OCI-LY3 (cell line): ENCODE data around the gene CROCC.
A peak's percentile ranks its signal among the peaks of the same experiment; 100 is the strongest.
"Not testable (repeated sequence)": the region's sequence is repeated elsewhere in the genome, so short reads cannot be mapped to it uniquely, and the experiment has no call there.

Source experiments
- H2AFZ ChIP-seq: fragments of 200-600, 300-600 bp; shearing (Covaris generic); 2 replicates; pipeline ENCODE4 v1.6.0; 2014; ENCODE audit warnings: antibody characterized with exemption, low read depth, low read length
- H3K27ac ChIP-seq: fragments of 200-600, 300-600 bp; sonication (generic); 2 replicates; pipeline ENCODE4 v1.5.1; 2014; ENCODE audit warnings: mild to moderate bottlenecking, low read length, moderate library complexity, mixed read lengths
- H3K27me3 ChIP-seq: fragments of 200-600, 300-600 bp; sonication (generic); 2 replicates; pipeline ENCODE4 v1.6.1; 2014; ENCODE audit warnings: low read depth, low read length, mixed read lengths
- H3K36me3 ChIP-seq: fragments of 200-600, 300-600 bp; sonication (generic); replicated peaks from 2 replicates; pipeline ENCODE3; 2014; ENCODE audit warnings: low read depth, low read length, mixed read lengths
- H3K4me1 ChIP-seq: fragments of 300-600, 200-600 bp; sonication (generic); 2 replicates; pipeline ENCODE4 v1.6.1; 2014; ENCODE audit warnings: low read length, mixed read lengths
- H3K4me2 ChIP-seq: fragments of 200-600, 300-600 bp; sonication (generic); 2 replicates; pipeline ENCODE4 v1.6.1; 2014; ENCODE audit warnings: low read length, mixed read lengths
- H3K4me3 ChIP-seq: fragments of 300-600, 200-600 bp; sonication (generic); 2 replicates; pipeline ENCODE4 v1.5.1; 2014; ENCODE audit warnings: antibody characterized with exemption, mild to moderate bottlenecking, low read length, moderate library complexity
- H3K79me2 ChIP-seq: fragments of 300-600, 200-600 bp; shearing (Covaris generic); 2 replicates; pipeline ENCODE4 v1.6.1; 2014; ENCODE audit warnings: mild to moderate bottlenecking, low read length, mixed read lengths
- H3K9ac ChIP-seq: fragments of 300-600, 200-600 bp; shearing (Covaris generic); 2 replicates; pipeline ENCODE4 v1.6.0; 2014; ENCODE audit warnings: mild to moderate bottlenecking, low read length, moderate library complexity
- H3K9me3 ChIP-seq: fragments of 200-600, 300-600 bp; shearing (Covaris generic); 2 replicates; pipeline ENCODE4 v1.6.1; 2014; ENCODE audit warnings: low read length, mixed read lengths; ENCODE audit not compliant: insufficient read depth
- H4K20me1 ChIP-seq: fragments of 200-600, 300-600 bp; sonication (generic); 2 replicates; pipeline ENCODE4 v1.6.1; 2016; ENCODE audit warnings: low read length, mixed read lengths; ENCODE audit not compliant: insufficient read depth
- CTCF ChIP-seq: fragments of 200-600, 300-600 bp; sonication (generic); IDR thresholded peaks from 2 replicates; pipeline ENCODE4 v1.5.1; 2014; ENCODE audit warnings: antibody characterized with exemption, low read length, low read depth
- EZH2phosphoT487 ChIP-seq: fragments of 200-600 bp; shearing (Covaris generic); IDR thresholded peaks from 2 replicates; pipeline ENCODE4 v1.6.1; 2018; ENCODE audit warnings: antibody characterized with exemption, mixed run types, low read depth

Gene CROCC

GRCh38 chr1:16921391-16922185, at the start of gene CROCC:
CROCC (plus strand) TSS chr1:16921931; CDS start chr1:16922019, 88 bp downstream.
- Histone ChIP-seq H3K36me3 (no peaks in the 10 kb centered on the region), H3K79me2 (no peaks in the 10 kb centered on the region), H3K9me3 (no peaks in the 10 kb centered on the region), H3K4me2 (peak within 1 kb of the TSS; percentile 90), H3K27me3 (no peaks in the 10 kb centered on the region), H3K4me1 (0 out of 2 replicates have a peak, but pooled peaks cover 6% of the 10 kb centered on the region), H3K4me3 (peak within 1 kb of the TSS; percentile 83), H2AFZ (peak within 1 kb of the TSS; percentile 83; the same call in 1 of the 2 replicates), H3K9ac (peak within 1 kb of the TSS; percentile 50; the same call in 1 of the 2 replicates), H3K27ac (no peak within 1 kb of the TSS), H4K20me1 (no peaks in the 10 kb centered on the region)
- 0 out of 2 replicates have a peak, but pooled peaks have one; percentile 12 for TF ChIP-seq CTCF
- TF ChIP-seq EZH2phosphoT487 = no peak

GRCh38 chr1:16872152-16873075, 49.3 kb upstream of the CROCC start:
- H3K36me3 ChIP-seq, H3K27me3 ChIP-seq, H3K79me2 ChIP-seq, H3K4me1 ChIP-seq, H3K9ac ChIP-seq, H4K20me1 ChIP-seq, H3K27ac ChIP-seq, H3K9me3 ChIP-seq, H2AFZ ChIP-seq: not testable (repeated sequence)
- H3K4me2 ChIP-seq = peak overlapping the region; percentile 9; the same call in 1 of the 2 replicates
- H3K4me3 ChIP-seq = peak overlapping the region; percentile 42; the same call in 1 of the 2 replicates

- H4K20me1 ChIP-seq, H3K4me3 ChIP-seq, H3K9ac ChIP-seq, H3K36me3 ChIP-seq, H3K4me1 ChIP-seq, H3K79me2 ChIP-seq, H3K27ac ChIP-seq, H3K4me2 ChIP-seq, H3K27me3 ChIP-seq, H2AFZ ChIP-seq, H3K9me3 ChIP-seq: not testable (repeated sequence)
These were observed 48.5 kb upstream of the CROCC start for GRCh38 chr1:16873076-16873879.

- H3K27ac ChIP-seq, H3K79me2 ChIP-seq, H3K4me3 ChIP-seq, H3K9ac ChIP-seq, H3K36me3 ChIP-seq, H3K9me3 ChIP-seq, H3K27me3 ChIP-seq, H3K4me1 ChIP-seq, H2AFZ ChIP-seq, H3K4me2 ChIP-seq, H4K20me1 ChIP-seq: not testable (repeated sequence)
These were observed 46.6 kb upstream of the CROCC start for GRCh38 chr1:16874968-16875765.

GRCh38 chr1:16881742-16882141, 40.0 kb upstream of the CROCC start:
- H4K20me1 ChIP-seq, H3K4me3 ChIP-seq, H3K4me1 ChIP-seq, H2AFZ ChIP-seq, H3K4me2 ChIP-seq, H3K9me3 ChIP-seq, H3K79me2 ChIP-seq, H3K9ac ChIP-seq, H3K36me3 ChIP-seq, H3K27me3 ChIP-seq, H3K27ac ChIP-seq: not testable (repeated sequence)
